Left colon (tissue), 2 donors: Measurements from ENCODE around the gene SLC16A12. TPM values are rescaled to one million over a fixed set of nuclear protein-coding genes. Genes with fewer than 3 reads are reported as not detected.
"Not testable (repeated sequence)": the region's sequence is repeated elsewhere in the genome, so short reads cannot be mapped to it uniquely, and the experiment has no call there.

Source experiments
- ATAC-seq: fragments of 200-7000 bp; cut with Tn5 transposase; one replicate; pipeline ENCODE4 v1.9.1; 2020; ENCODE audit warnings: mild to moderate bottlenecking, moderate library complexity
- DNase-seq, 2 donors: peaks; one replicate each; pipeline ENCODE4 v3.0.0-alpha.2; 2020
- intact Hi-C, 2 donors: fragments of 100-400 bp; cut with DNase I in 1 of 2; cut with micrococcal nuclease in 1 of 2; formaldehyde crosslinking; loops; one replicate each; pipeline versions ENCODE4 v1.11.2 to v1.14.0; 2022; cut with DNase I, micrococcal nuclease
- total RNA-seq, 2 donors: library from RNA; stranded (reverse); fragmentation: NEBNext Ultra II Directional; extraction: Animal tissue kit (Norgen Biotek cat#: 25700); gene quantifications; one replicate each; pipeline ENCODE4 v1.2.1, GENCODE V29; 2021
- donor health status: DM: no; HTN: no; CAD: no.
- donor health status: DM: yes; HTN: yes; CAD: no.

SLC16A12 gene
- total RNA-seq, 2 donors from 2014 or later = 0.34 to 0.78 TPM

DNA sequence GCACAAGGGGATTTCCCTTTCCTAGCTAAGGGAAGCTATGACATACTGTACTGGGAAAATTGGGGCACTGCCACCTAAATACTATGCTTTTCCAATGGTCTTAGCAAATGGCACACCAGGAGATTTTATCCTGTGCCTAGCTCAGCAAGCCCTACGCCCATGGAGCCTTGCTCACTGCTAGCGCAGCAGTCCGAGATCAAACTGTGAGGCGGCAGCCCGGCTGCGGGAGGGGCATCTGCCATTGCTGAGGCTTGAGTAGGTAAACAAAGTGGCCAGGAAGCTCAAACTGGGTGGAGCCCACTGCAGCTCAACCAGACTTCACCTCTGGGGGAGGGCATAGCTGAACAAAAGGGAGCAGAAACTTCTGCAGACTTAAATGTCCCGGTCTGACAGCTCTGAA is 90.6 kb downstream of the SLC16A12 start:
- ATAC-seq, intact Hi-C loops: not testable (repeated sequence)
- DNase-seq = peak in 1 of 2 donors; percentile 6

DNA sequence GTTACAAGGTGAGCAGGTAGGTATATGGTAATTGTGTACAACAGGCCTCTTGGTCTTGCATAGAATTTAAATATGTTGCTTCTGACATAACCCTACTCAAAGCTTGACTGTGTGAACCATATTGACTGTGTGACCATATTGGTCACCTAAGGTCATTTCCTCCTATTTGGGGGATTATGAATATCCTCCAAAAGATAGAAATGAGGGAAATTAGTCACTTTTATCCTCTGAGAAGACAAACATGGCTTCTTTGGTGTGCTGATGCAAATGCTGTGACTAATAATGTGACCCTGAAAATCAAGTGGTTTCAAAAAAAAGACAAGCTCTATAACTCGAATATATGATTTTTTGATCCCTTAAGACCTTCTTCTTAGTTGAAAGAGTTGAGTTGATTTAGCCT is 93.1 kb downstream of the SLC16A12 start:
- no peak for DNase-seq
- no peak for ATAC-seq
- intact Hi-C loops = no loop called here

DNA sequence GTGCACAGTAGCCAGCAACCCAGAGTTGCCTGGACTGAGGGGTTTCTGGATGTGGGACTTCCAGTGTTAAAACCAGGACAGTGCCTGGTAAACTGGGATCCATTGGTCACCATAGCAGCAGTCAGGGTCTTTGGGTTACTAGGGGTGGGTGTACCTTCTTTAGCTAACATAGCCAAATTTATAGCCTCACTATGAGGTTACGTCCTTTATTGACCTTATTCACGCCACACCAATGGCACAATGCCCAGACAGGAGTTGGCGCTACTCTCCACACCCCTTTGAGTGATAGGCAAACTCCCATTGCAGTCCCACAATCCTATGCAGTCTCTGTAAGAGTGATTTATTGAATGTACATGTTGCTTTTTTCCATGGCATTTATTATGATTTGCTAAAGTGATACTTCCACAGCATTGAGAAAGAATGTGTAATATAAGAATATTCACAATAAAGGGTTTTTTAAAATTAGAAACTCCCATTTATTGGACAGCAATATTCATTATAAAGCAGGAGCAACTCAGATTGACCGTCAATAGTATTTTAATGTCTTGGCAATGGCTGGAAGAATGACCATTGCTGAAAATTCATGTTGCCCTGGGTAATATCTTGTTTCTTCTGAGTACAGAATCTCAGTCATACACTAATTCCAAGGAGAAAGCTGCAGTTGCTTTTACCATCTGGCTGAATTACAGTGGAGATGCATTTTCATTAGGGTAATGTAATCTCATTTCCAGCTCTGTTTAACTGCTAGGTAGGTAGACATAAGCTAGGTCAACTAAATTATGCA is 95.0 kb downstream of the SLC16A12 start:
- ATAC-seq = peak; percentile 100
- intact Hi-C loops = no loop called here
- DNase-seq = peak; percentile 70 to 83

DNA sequence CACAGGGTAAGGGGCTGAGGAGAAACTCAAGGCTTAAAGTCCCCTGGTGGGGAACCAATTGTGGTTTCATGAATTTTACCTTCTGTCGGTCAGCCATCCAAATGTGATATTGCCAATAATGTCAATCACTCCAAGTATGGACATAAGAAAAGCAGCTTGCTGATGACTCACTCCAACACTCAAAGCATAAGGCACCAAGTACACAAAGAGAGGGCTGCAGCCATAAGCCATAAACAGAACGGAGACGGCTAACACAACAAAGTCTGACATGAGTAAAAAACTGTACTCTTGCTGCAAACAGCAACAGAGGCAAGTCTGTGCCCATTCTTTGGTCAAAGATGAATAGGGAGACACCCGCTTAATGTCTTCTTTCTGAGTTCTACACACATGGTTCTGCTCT is 96.9 kb downstream of the SLC16A12 start:
- peak; percentile 60 for ATAC-seq
- intact Hi-C loops = no loop called here

DNA sequence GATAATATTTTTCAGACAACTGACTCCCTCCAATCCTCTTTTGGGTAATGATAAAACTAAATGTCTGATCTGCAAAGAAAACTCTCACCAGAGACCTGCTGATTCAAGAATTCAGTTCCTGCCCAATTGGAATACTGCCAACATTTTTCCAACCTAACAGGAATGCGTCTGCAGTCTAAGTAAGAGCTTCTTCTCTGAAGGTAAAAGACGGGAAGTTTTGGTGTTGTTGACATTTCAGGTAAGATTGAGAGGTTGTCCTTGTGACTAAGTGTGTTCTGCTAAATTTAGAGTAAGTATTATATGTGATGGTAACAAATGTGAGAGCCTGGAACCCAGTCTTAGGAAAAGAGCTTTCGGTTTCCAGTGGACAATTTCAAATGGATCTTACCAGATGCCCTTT is 103.4 kb downstream of the SLC16A12 start:
- no peak for DNase-seq
- intact Hi-C loops = no loop called here
- ATAC-seq = no peak

More for the DNA sequence above, 96.9 kb downstream of the SLC16A12 start:
- no peak for DNase-seq

DNA sequence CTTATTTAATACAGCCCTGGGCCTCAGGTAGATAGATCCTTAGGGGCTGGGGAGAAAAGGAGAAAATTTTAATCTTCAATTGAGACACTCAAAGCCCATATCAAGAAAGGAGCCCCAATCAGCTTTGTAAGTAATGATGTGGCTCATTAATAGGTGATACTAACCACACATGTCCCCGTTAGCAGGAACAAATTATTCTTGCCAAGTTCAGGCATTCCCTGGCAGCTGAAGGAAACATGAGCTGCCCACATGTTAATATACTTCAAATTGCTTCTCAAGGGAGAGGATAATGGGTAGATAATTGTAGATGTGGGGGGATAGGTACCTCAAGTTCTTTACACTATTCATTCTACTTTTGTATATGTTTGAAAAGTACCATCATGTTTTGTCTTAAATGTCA is 106.5 kb downstream of the SLC16A12 start:
- no peak for DNase-seq
- ATAC-seq = no peak
- intact Hi-C loops = loop anchor here (5.0 to 10.0 kb wide), 2 partner anchors 133 to 276 kb away; partner anchors contain the start of gene KIF20B (in 1 of the 2)

DNA sequence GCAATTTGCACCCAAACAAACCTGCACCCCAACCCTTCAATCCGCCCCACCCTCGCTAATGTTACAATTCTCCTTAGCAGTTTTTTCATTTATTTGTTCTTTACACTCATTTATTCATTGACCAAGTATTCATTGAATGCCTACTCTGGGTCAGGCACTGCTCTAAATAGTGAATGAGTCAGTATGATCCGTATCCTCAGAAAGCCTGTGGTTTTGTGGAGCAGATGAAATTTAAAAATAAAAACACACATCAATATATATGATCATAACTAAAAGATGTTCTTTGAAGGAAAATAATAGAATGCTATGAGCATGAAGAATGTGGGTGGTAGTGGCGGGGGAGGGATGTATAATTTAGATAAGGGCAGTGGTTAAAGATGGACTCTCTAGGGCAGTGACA is 107.8 kb downstream of the SLC16A12 start:
- ATAC-seq = no peak
- intact Hi-C loops = loop anchor here (5.0 to 10.0 kb wide), 2 partner anchors 135 to 277 kb away; partner anchors contain the start of gene KIF20B (in 1 of the 2)
- no peak for DNase-seq

DNA sequence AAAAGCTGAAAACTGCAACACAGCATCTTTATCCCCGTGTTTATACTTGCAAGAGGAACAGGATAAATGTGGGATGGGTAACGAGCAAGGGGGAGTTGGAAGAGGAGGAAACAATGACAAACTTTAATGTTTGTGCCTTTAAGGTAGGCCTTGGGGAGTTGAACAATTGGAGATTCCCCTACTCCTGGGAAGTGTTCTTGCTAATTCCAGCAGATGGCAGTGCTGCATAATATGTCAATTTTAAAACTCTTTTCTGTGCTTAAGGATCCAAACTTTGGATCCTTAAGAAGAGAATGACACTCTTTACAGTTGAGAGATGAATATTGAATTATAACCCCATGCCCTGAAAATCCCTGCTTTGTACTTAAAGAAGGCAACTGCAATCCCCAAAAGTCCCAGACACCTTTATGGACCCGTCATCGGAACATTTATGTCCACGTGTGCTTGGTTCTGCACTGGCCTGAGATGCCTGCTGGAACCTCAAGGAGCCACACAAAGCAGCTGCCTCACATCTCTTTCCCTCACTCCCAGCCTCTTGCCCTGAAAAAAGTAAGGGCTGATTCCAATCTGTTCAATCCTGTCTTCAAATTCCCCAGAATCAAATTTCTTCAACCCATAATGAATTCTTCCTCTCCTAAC is 109.0 kb downstream of the SLC16A12 start:
- intact Hi-C loops = loop anchor here (5.0 to 10.0 kb wide), 2 partner anchors 136 to 278 kb away; partner anchors contain the start of gene KIF20B (in 1 of the 2)
- ATAC-seq (peak; percentile 76), DNase-seq (no peak)

DNA sequence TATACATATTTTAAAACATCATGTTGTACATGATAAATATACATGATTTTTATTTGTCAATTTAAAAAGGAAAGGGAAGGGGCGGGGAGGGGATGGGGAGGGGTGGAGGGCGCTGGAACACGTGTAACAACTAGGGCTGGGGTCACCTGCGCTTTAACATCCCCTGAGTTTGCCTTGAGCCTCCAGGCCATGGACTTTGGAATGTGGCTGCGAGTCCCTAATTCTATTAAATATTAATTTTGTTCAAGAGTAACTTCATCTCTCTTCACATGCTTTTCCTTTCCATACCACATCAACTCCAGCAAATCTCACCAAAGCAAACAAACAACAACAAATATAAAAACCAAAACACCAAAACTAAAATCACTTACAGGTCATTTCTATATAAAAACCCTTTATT is 110.4 kb downstream of the SLC16A12 start:
- no peak for DNase-seq

DNA sequence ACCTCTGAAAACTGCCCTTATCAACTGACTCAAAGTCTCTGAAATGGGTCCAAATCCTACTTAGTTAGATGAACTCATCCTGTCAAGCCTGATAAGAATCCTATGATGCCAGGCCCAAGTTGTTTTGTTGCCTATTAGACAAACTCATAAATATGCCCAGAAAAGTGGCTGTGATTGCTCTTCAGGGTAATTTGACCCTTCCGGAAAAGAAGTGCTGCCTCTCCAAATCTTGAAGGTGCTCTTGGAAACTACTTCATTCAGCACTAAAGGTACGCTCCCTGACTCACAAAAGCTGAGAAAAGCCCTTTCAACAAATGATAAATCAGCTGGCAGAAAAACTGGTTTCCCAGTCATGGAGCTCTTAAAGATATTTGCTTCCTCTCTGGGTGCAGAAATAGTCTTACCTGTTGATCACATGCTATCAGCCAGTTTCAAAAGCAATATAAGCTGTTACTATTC is 114.3 kb downstream of the SLC16A12 start:
- ATAC-seq = no peak
- DNase-seq = no peak
- intact Hi-C loops = loop anchor here in 1 of 2 donors (10.0 kb wide), 1 partner anchor 284 kb away; the partner anchor contains the start of gene KIF20B

More for the DNA sequence above, 110.4 kb downstream of the SLC16A12 start:
- intact Hi-C loops = loop anchor here (5.0 to 10.0 kb wide), 2 partner anchors 137 to 280 kb away; partner anchors contain the start of gene KIF20B (in 1 of the 2)
- ATAC-seq = no peak

DNA sequence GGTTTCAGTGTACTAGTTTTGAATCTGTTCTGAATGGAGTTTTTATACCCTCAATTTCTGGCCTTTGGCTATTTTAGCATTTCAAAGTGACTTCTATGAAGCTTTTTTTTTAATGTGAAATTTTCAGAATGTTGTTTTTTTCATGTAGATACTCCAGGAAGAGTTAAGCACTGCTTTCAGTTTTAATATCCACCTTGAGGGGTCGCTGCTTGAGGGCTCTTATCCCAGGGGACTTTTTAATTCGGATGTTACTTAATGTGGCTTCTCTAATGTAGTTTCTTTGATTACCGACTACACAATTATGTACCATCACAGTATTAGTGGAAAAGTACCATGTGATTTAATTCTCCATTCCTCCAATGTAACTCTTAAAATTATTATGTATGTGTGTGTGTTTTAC is 115.8 kb downstream of the SLC16A12 start:
- intact Hi-C loops = no loop called here
- ATAC-seq = no peak
- DNase-seq = no peak

DNA sequence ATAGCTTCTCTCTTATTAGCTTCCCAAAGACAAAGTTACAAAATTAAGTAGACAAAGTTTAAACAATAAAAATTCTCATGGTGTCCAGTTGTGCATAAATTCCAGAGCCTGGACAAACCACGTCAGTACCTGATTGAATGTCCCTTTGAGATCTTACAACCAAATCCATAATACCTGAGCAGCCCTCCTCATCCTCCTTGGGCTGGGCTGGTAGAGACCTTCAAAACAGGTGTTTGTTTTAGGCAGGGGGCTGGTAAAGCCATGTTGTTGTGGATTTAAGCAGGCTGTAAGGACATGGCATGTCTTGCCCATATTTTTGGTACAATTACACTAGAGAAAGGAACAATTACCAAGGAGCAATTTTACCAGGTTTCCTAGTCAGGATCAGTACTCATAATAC is 118.9 kb downstream of the SLC16A12 start:
- intact Hi-C loops = no loop called here
- ATAC-seq (no peak), DNase-seq (no peak)

DNA sequence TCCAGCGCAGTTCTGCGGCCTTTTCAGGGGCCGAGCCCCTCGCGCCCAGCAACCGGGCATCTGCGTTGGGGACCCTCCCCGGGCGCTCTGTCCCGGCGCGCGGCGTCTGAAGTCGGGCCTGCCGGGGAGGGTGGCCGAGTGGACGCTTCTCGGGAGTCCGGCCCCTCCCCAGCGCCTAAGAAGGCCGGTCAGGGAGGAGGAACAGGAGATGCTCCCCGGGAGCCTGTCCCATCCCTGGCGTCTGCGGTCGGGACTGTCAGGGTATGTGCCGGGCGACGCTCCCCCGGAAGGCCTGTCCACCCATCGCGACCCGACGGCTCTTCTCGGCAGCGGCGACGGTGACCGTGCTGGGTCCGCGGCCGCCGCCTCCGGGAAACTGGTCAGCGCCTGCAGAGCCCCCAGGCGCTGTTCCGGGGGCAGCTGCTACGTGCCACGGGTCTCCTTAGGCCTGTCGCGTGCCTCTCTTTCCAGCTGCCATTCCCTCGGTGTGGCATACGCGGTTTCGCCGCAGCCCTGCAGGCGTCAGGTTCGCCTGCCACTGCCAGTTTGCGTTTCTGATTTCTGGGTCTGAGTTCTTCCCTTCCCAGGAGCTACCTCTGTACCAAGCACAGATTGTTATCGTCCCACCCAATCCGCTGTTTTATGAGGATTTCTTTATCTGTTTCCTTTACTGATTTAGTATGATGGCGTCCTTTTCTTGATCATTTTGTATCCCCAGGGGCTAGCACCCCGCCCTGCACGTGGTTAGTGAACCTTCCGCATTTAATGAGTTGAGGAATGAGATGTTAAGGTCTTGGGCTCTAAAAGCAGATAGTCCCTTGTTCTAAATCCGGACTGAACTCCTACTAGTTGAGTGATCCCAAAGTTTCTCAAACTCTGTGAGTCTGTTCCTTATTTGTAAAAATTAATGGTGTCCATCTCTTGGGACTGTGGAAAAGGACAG is 120.2 kb downstream of the SLC16A12 start:
- intact Hi-C loops = no loop called here
- ATAC-seq (peak; percentile 72), DNase-seq (peak; percentile 38 to 53)

DNA sequence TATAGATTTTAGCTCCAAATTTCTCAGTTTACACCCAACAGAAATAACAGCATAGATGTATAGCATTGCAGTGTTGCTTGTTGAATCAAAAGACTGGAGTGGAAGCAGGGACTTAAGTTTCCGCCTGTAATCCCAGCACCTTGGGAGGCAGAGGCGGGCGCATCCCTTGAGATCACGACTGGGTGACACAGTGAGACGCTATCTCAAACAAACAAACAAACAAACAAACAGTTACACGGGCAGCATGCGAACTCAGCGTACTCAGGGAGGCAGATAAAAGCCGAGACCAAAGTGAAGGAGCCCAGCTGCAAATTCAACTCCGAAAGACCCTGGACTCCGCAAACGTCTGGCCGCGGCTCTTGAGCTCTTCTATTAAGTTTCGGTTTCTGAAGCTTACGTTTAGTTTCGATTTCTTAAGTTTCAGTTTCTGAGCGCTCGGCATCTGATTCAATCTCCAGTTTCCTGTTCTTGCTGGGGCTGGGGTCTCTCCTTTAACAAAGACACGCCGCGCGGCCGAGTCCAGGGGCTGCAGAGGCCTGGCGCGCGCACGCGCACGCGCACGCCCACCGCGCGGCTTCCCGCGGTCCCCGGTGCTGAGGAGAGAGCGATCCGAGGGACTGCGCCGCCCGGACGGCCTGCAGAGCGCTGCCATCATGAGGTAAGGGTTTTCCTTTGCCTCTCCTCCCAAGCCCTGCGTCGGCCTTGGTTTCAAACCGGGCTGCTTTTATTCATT is 121.1 kb downstream of the SLC16A12 start, which contains the start of gene IFIT5:
IFIT5 (plus strand) TSS at position 423 of the 733 bp plus-strand sequence; CDS start at position 654, 231 bp downstream.
- intact Hi-C loops = no loop called here
- DNase-seq = peak; percentile 53 to 77
- ATAC-seq = peak; percentile 86

DNA sequence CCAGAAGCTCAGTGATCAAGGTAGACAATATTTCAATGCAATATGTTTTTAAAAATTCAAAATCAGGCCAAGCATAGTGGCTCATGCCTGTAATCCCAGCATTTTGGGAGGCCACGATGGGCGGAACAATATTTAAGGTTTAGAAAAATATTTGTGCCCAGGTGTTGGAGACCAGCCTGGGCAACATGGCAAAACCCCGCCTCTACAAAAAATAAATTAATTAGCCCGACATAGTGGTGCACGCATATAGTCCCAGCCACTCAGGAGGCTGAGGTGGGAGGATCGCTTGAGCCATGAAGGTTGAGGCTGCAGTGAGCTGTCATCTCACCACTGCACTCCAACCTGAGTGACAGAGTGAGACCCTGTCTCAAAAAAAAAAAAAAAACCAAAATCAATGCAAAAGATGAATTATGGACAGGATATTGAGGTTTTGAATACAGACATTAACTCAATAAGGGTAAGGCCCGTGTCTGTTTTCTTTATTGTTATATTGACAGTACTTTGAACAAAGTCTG is 121.9 kb downstream of the SLC16A12 start:
- DNase-seq (no peak), ATAC-seq (no peak)
- intact Hi-C loops = no loop called here

DNA sequence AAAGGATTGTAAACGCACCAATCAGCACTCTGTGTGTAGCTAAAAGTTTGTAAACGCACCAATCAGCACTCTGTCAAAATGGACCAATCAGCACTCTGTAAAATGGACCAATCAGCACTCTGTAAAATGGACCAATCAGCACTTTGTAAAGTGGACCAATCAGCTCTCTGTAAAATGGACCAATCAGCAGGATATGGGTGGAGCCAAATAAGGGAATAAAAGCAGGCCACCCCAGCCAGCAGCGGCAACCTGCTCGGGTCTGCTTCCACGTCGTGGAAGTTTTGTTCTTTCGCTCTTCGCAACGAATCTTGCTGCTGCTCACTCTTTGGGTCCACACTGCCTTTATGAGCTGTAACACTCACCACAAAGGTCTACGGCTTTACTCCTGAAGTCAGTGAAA is 123.1 kb downstream of the SLC16A12 start:
- intact Hi-C loops, ATAC-seq, DNase-seq: not testable (repeated sequence)

DNA sequence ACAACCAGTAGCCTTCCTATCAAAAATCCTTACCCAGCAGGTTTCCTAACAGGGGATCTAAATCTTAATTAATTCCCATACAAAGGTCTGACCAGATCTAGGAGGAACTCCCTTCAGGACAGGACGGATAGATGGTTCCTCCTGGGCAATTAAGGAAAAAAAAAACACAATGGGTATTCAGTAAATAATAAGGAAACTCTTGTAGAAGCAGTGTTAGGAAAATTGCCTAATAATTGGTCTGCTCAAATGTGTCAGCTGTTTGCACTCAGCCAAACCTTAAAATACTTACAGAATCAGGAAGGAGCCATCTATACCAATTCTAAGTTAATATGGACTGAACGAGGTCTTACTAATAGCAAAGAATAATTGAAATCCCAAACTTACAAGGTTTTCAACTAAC is 124.3 kb downstream of the SLC16A12 start:
- intact Hi-C loops, ATAC-seq, DNase-seq: not testable (repeated sequence)

DNA sequence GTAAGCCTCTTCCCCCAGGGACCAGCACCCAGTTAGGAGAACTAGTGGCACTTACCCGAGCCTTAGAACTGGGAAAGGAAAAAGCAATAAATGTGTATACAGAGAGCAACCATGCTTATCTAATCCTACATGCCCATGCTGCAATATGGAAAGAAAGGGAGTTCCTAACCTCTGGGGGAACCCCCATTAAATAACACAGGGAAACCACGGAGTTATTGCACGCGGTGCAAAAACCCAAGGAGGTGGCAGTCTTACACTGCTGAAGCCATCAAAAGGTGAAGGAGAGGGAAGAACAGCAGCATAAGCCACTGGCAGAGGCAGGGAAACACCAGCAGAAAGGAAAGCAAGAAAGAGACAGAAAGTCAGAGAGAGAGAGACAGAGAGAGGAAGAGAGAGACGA is 124.8 kb downstream of the SLC16A12 start:
- ATAC-seq, intact Hi-C loops, DNase-seq: not testable (repeated sequence)
